ENCODE data around the gene PLEKHG3.

Gene PLEKHG3

GRCh38 chr14:64784006-64784405 is 79.8 kb downstream of the PLEKHG3 start:
- no peak for DNase-seq (ENCODE audit: low read depth in 2 of 2)

- no peak for DNase-seq (ENCODE audit: low read depth in 2 of 2)
These were observed 82.3 kb downstream of the PLEKHG3 start for GRCh38 chr14:64786296-64787149.

GRCh38 chr14:64787619-64788018 is 83.4 kb downstream of the PLEKHG3 start:
- DNase-seq (ENCODE audit: low read depth in 2 of 2): no peak

- no peak for DNase-seq (ENCODE audit: low read depth in 2 of 2)
These were observed 84.5 kb downstream of the PLEKHG3 start for GRCh38 chr14:64788706-64789105.

- no peak for DNase-seq (ENCODE audit: low read depth in 2 of 2)
These were observed 85.5 kb downstream of the PLEKHG3 start for GRCh38 chr14:64789696-64790095.

GRCh38 chr14:64790478-64790877 is 86.3 kb downstream of the PLEKHG3 start:
- DNase-seq (ENCODE audit: low read depth in 2 of 2): no peak

GRCh38 chr14:64792231-64792630 is 88.0 kb downstream of the PLEKHG3 start:
- DNase-seq (ENCODE audit: low read depth in 2 of 2): no peak

- DNase-seq (ENCODE audit: low read depth in 2 of 2): no peak
These were observed 88.8 kb downstream of the PLEKHG3 start for GRCh38 chr14:64792871-64793560.

- DNase-seq (ENCODE audit: low read depth in 2 of 2): no peak
These were observed 91.0 kb downstream of the PLEKHG3 start for GRCh38 chr14:64795211-64795610.

GRCh38 chr14:64795921-64796320 is 91.7 kb downstream of the PLEKHG3 start:
- DNase-seq (ENCODE audit: low read depth in 2 of 2): no peak

- DNase-seq (ENCODE audit: low read depth in 2 of 2): no peak
These were observed 92.1 kb downstream of the PLEKHG3 start for GRCh38 chr14:64796369-64796768.

GRCh38 chr14:64799555-64799954 is 95.3 kb downstream of the PLEKHG3 start:
- DNase-seq (ENCODE audit: low read depth in 2 of 2): no peak

Data from stimulated activated CD8-positive, alpha-beta memory T cell treated with anti-CD3 and anti-CD28 coated beads, Interleukin-2, amount 100 ng/mL, for 48 hours (primary cell).